ENCODE results near the gene RPS6KB1. TPM values are rescaled to one million over a fixed set of nuclear protein-coding genes. Genes with fewer than 3 reads are reported as not detected.

The RPS6KB1 gene
- 10 to 100 TPM; 44.5 to 52.3 TPM for total RNA-seq
- 24.4 TPM for polyA plus RNA-seq

DNA sequence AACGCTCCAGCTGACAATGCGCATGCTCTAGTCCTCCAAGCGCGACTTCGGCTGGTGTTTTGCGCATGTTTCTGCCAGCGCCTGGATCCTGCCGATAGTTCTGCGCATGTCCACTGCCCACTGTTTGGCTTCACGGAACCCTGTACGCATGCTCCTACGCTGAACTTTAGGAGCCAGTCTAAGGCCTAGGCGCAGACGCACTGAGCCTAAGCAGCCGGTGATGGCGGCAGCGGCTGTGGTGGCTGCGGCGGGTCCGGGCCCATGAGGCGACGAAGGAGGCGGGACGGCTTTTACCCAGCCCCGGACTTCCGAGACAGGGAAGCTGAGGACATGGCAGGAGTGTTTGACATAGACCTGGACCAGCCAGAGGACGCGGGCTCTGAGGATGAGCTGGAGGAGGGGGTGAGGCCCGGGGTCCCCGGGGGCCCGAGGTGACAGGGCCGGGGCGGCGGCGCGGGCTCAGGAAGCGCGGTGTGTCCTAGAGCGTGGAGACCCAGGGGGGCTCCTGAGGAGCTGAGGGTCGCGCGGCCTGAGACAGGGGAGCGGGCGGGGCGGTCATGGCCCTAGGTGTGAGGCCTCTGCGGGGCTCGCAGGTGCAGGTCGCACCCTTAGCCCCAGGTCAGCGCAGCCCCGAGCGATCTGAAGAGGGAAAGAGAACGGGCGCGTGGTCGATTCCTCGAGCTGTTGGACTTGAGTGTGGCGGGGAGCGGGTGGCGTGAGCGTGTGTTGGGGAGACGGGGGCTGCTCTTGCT lies at the start of gene RPS6KB1, which contains the start of gene TUBD1:
Gene RPS6KB1, plus strand, starts transcription at position 198 of the 752 bp plus-strand sequence. Its CDS starts 64 bp downstream, at position 262.
Gene TUBD1, minus strand, starts transcription at position 20 of the 752 bp plus-strand sequence. CDS start 1,941 bp downstream, outside the sequence.
- peaks cover 24% of the 10 kb centered on the region for H3K4me1 ChIP-seq (ENCODE audit: insufficient read depth, low read length)

DNA sequence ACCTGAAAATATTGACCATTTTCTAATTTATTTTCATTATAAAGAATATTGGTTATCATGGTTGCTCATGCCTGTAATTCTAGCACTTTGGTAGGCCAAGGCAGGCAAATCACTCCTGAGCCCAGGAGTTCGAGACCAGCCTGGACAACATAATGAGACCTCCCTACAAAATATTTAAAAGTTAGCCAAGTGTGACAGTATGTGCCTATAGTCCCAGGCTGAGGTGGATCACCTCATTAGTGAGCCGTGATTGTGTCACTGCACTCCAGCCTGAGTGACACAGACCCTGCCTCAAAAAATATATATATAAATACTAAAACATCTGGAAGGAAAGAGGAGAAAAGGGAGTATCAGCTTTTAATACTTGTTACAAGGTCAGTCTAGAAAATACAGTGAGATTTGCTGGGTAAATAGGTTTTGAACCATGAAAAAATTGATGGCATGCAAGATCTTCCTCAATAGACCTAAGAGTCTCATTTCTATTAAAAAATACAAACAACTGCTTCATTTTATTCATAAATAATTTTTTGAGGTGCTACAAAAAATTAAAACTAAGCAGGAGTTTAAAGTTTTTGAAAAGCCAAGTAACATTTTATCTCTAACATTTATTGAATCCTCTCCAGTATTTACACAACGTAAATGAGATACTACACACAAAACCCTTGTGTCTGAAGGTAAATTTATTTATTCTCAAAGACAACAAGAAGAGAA lies 47.9 kb upstream of the RPS6KB1 start:
- DNase-seq: no peak
- Histone ChIP-seq H3K27me3 (ENCODE audit: insufficient read depth, low read length, poor library complexity, severe bottlenecking) (no peaks in the 10 kb centered on the region), H3K9me3 (ENCODE audit: low read length) (no peaks in the 10 kb centered on the region), H3K4me3 (ENCODE audit: low read length) (no peak overlapping the region), H3K4me1 (ENCODE audit: insufficient read depth, low read length) (peaks cover 50% of the 10 kb centered on the region), H3K27ac (ENCODE audit: low read depth, low read length) (no peak overlapping the region), H3K36me3 (ENCODE audit: insufficient read depth, low read length) (no peaks in the 10 kb centered on the region)
- ChIA-PET POLR2A (no interaction called here), CTCF (interaction anchor here (1.3 to 4.2 kb wide), 2 partner anchors 14 to 93 kb away, joined by 4 to 12 read pairs; no protein-coding TSS in a partner anchor)
- H3K4me1 Mint-ChIP-seq: peaks cover 59 to 85% (median 80%) of the 10 kb centered on the region in 3 donors
- peaks cover 0 to 14% (median under 1%) of the 10 kb centered on the region in 3 donors for H3K36me3 Mint-ChIP-seq
- H3K27ac Mint-ChIP-seq: peak overlapping the region in 6 of 8 donors; percentile 52 to 85 (median 65)
- peaks cover 0 to 1% of the 10 kb centered on the region in 2 donors for H3K27me3 Mint-ChIP-seq
- H3K9me3 Mint-ChIP-seq: no peaks in the 10 kb centered on the region
- H3K4me3 Mint-ChIP-seq: peak overlapping the region in 2 of 7 donors; percentile 12 to 73

More for the DNA sequence above, at the start of gene RPS6KB1, which contains the start of gene TUBD1:
- peak; percentile 93 to 99 (median 97) for DNase-seq
- Histone ChIP-seq H3K4me3 (ENCODE audit: low read length) (peak within 1 kb of the TSS; percentile 95), H3K36me3 (ENCODE audit: insufficient read depth, low read length) (no peaks in the 10 kb centered on the region), H3K9me3 (ENCODE audit: low read length) (no peaks in the 10 kb centered on the region), H3K27me3 (ENCODE audit: insufficient read depth, low read length, poor library complexity, severe bottlenecking) (no peaks in the 10 kb centered on the region), H3K27ac (ENCODE audit: low read depth, low read length) (peak within 1 kb of the TSS; percentile 90)
- H3K36me3 Mint-ChIP-seq: peaks cover 0 to 48% (median 9%) of the 10 kb centered on the region in 3 donors
- H3K9me3 Mint-ChIP-seq: no peaks in the 10 kb centered on the region
- H3K4me1 Mint-ChIP-seq: peaks cover 46 to 77% (median 71%) of the 10 kb centered on the region in 3 donors
- ChIA-PET CTCF (interaction anchor here (0.9 to 1.8 kb wide), 5 partner anchors 21 to 144 kb away, joined by 3 to 5 read pairs (median 5); no protein-coding TSS in a partner anchor), POLR2A (interaction anchor here (0.5 to 2.5 kb wide), 9 partner anchors 17 to 274 kb away, joined by 3 to 15 read pairs (median 4); partner anchors contain the start of genes CLTC and RNFT1)
- peaks cover 0 to 1% of the 10 kb centered on the region in 2 donors for H3K27me3 Mint-ChIP-seq
- H3K27ac Mint-ChIP-seq: peak within 1 kb of the TSS; percentile 97 to 100 (median 100)
- peak within 1 kb of the TSS; percentile 98 to 100 (median 99) for H3K4me3 Mint-ChIP-seq

DNA sequence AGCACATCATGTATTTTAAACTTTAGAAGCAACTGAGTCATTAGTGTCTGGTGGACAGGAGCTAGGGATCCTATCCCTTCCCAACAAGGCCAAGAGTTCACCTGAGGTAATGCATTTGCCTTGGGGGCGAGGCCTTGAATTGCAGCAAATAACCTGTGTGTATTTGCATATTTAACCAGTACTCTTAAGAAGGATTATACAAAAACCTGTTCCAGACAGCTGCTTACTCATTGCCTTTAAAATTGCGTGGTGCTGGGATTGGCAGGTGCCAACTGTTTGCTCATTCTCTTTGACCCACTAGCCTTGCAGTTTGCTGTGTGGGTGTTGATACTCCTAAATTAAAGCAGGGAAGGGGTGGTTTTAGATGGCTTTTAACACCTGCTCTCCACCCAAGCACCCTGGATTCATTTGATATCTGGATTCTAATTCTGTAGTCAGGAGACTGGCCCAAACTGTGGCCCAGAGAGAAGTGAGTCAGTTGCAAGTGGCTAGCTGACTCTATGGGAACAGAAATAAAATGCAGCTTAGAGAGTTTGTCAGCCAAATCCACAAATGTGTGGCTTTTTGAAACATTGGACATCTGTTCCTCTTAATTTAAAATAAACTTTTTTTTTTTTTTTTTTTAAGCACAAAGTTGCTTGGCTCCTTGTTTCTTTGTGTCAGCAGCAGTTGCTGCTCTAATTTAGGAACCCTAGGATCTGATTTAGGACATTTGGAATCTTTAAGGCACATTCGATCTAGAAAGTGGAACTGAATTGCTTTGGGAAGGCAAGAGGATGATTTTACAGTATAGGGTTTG lies 47.1 kb upstream of the RPS6KB1 start:
- peaks cover 0 to 7% (median 0%) of the 10 kb centered on the region in 3 donors for H3K36me3 Mint-ChIP-seq
- H3K9me3 ChIP-seq (ENCODE audit: low read length): no peaks in the 10 kb centered on the region
- DNase-seq: no peak
- peak overlapping the region in 4 of 7 donors; percentile 38 to 73 (median 58) for H3K4me3 Mint-ChIP-seq
- H3K27me3 Mint-ChIP-seq: peaks cover 0 to 1% of the 10 kb centered on the region in 2 donors
- H3K27me3 ChIP-seq (ENCODE audit: insufficient read depth, low read length, poor library complexity, severe bottlenecking): no peaks in the 10 kb centered on the region
- no peak overlapping the region for H3K27ac ChIP-seq (ENCODE audit: low read depth, low read length)
- peaks cover 50% of the 10 kb centered on the region for H3K4me1 ChIP-seq (ENCODE audit: insufficient read depth, low read length)
- peaks cover 52 to 77% (median 72%) of the 10 kb centered on the region in 3 donors for H3K4me1 Mint-ChIP-seq
- ChIA-PET CTCF (interaction anchor here (0.9 to 4.2 kb wide), 6 partner anchors 12 to 94 kb away, joined by 3 to 12 read pairs (median 4); no protein-coding TSS in a partner anchor), POLR2A (interaction anchor here (0.6 to 2.0 kb wide), 3 partner anchors 19 to 101 kb away, joined by 3 to 5 read pairs (median 4); no protein-coding TSS in a partner anchor)
- peak overlapping the region in 7 of 8 donors; percentile 23 to 85 (median 72) for H3K27ac Mint-ChIP-seq
- H3K4me3 ChIP-seq (ENCODE audit: low read length): no peak overlapping the region
- H3K9me3 Mint-ChIP-seq: no peaks in the 10 kb centered on the region
- H3K36me3 ChIP-seq (ENCODE audit: insufficient read depth, low read length): no peaks in the 10 kb centered on the region

GRCh38 chr17:59846394-59847165 lies 46.3 kb upstream of the RPS6KB1 start:
- Histone ChIP-seq H3K4me1 (ENCODE audit: insufficient read depth, low read length) (peaks cover 50% of the 10 kb centered on the region), H3K27me3 (ENCODE audit: insufficient read depth, low read length, poor library complexity, severe bottlenecking) (no peaks in the 10 kb centered on the region), H3K9me3 (ENCODE audit: low read length) (no peaks in the 10 kb centered on the region), H3K27ac (ENCODE audit: low read depth, low read length) (no peak overlapping the region), H3K36me3 (ENCODE audit: insufficient read depth, low read length) (no peaks in the 10 kb centered on the region), H3K4me3 (ENCODE audit: low read length) (no peak overlapping the region)
- DNase-seq: no peak
- Mint-ChIP-seq H3K4me3 (peak overlapping the region in 3 of 7 donors; percentile 16 to 73 (median 46)), H3K27ac (peak overlapping the region in 6 of 8 donors; percentile 10 to 85 (median 57)), H3K9me3 (no peaks in the 10 kb centered on the region), H3K4me1 (peaks cover 44 to 69% (median 64%) of the 10 kb centered on the region in 3 donors), H3K27me3 (peaks cover 0 to 1% of the 10 kb centered on the region in 2 donors), H3K36me3 (peaks cover 0 to 4% (median 0%) of the 10 kb centered on the region in 3 donors)
- POLR2A ChIA-PET: interaction anchor here (0.6 to 2.0 kb wide), 3 partner anchors 23 to 101 kb away, joined by 3 to 5 read pairs (median 3); no protein-coding TSS in a partner anchor
- CTCF ChIA-PET: interaction anchor here (0.9 to 4.2 kb wide), 6 partner anchors 11 to 95 kb away, joined by 3 to 12 read pairs (median 4); no protein-coding TSS in a partner anchor

DNA sequence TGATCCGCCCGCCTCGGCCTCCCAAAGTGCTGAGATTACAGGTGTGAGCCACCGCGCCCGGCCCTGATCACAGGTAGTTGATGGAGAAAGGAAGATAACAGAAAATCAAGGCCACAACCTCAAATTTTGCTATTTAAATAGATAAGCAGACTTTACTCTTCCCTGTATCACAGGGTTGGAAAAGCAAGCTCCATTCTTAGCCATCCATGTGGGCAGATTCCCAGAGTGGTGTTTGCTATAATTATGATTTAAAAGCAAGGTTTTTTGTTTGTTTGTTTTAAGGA lies 44.6 kb upstream of the RPS6KB1 start:
- Mint-ChIP-seq H3K27ac (peak overlapping the region in 2 of 8 donors; percentile 27 to 91), H3K9me3 (no peaks in the 10 kb centered on the region), H3K36me3 (no peaks in the 10 kb centered on the region), H3K4me3 (peak overlapping the region in 1 of 7 donors; percentile 51), H3K27me3 (peaks cover 0 to 1% of the 10 kb centered on the region in 2 donors), H3K4me1 (peaks cover 33 to 56% (median 52%) of the 10 kb centered on the region in 3 donors)
- Histone ChIP-seq H3K27ac (ENCODE audit: low read depth, low read length) (no peak overlapping the region), H3K27me3 (ENCODE audit: insufficient read depth, low read length, poor library complexity, severe bottlenecking) (no peaks in the 10 kb centered on the region), H3K36me3 (ENCODE audit: insufficient read depth, low read length) (no peaks in the 10 kb centered on the region), H3K4me3 (ENCODE audit: low read length) (no peak overlapping the region), H3K9me3 (ENCODE audit: low read length) (no peaks in the 10 kb centered on the region), H3K4me1 (ENCODE audit: insufficient read depth, low read length) (peaks cover 54% of the 10 kb centered on the region)
- CTCF ChIA-PET: interaction anchor here (0.6 to 4.2 kb wide), 7 partner anchors 9 to 135 kb away, joined by 3 to 12 read pairs (median 6); no protein-coding TSS in a partner anchor
- POLR2A ChIA-PET: no interaction called here
- no peak for DNase-seq

- CTCF ChIA-PET: interaction anchor here (0.6 to 4.2 kb wide), 7 partner anchors 9 to 135 kb away, joined by 3 to 12 read pairs (median 6); no protein-coding TSS in a partner anchor
- POLR2A ChIA-PET: no interaction called here
- Histone ChIP-seq H3K36me3 (ENCODE audit: insufficient read depth, low read length) (no peaks in the 10 kb centered on the region), H3K27ac (ENCODE audit: low read depth, low read length) (no peak overlapping the region), H3K9me3 (ENCODE audit: low read length) (no peaks in the 10 kb centered on the region), H3K4me3 (ENCODE audit: low read length) (no peak overlapping the region), H3K4me1 (ENCODE audit: insufficient read depth, low read length) (peaks cover 53% of the 10 kb centered on the region), H3K27me3 (ENCODE audit: insufficient read depth, low read length, poor library complexity, severe bottlenecking) (no peaks in the 10 kb centered on the region)
- Mint-ChIP-seq H3K27ac (peak overlapping the region in 7 of 8 donors; percentile 18 to 91 (median 53)), H3K9me3 (no peaks in the 10 kb centered on the region), H3K4me1 (peaks cover 33 to 54% (median 50%) of the 10 kb centered on the region in 3 donors), H3K27me3 (peaks cover 0 to 1% of the 10 kb centered on the region in 2 donors), H3K4me3 (peak overlapping the region; percentile 14 to 79 (median 47)), H3K36me3 (no peaks in the 10 kb centered on the region)
- DNase-seq: no peak
Observed at GRCh38 chr17:59848778-59849177, 44.1 kb upstream of the RPS6KB1 start.

Data from CD8-positive, alpha-beta memory T cell (primary cell).